Esophagus muscularis mucosa (tissue), 3 donors: ENCODE data around the gene OAS2.

Experiments used
- POLR2A ChIP-seq: fragments of 450-650 bp; IDR thresholded peaks from one replicate; pipeline ENCODE4 v1.6.1; 2017; ENCODE audit warnings: antibody characterized with exemption, moderate library complexity, mild to moderate bottlenecking, low read depth
- POLR2AphosphoS5 ChIP-seq, 2 donors: sonication (generic); formaldehyde crosslinking; IDR thresholded peaks; one replicate each; pipeline ENCODE4 v1.6.1; 2017; ENCODE audit warnings: antibody characterized with exemption in 2 of 2
- TF ChIP-seq, protein P1 (sequence below), 3 experiments: fragments of 200-600 bp in 2 of 3; fragments of 450-650 bp in 1 of 3; sonication (generic) in 2 of 3; IDR thresholded peaks; one replicate each; pipeline ENCODE4 v1.5.1; 2017 to 2019; ENCODE audit warnings: antibody characterized with exemption in 3 of 3, mild to moderate bottlenecking in 2 of 3, moderate library complexity in 1 of 3

DNA sequence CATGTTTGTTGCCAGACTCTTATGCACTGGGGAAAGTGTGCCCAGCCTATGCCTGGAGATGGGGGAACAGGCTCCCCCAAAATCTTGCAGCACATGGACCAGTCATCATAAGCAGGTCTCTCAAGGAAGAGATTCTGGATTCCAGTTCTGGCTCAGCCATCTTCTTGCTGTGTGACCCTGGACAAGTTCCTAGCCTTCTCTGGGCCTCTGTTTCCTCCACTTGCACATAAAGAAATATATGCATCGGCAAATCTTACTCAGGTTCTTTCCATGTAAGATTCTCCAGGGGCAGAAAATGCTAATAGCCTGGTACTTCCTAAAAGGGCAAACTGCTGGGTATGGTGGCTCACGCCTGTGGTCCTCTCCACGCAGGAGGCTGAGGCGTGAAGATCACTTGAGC is 32.8 kb upstream of the OAS2 start:
- TF ChIP-seq, protein P1, sequence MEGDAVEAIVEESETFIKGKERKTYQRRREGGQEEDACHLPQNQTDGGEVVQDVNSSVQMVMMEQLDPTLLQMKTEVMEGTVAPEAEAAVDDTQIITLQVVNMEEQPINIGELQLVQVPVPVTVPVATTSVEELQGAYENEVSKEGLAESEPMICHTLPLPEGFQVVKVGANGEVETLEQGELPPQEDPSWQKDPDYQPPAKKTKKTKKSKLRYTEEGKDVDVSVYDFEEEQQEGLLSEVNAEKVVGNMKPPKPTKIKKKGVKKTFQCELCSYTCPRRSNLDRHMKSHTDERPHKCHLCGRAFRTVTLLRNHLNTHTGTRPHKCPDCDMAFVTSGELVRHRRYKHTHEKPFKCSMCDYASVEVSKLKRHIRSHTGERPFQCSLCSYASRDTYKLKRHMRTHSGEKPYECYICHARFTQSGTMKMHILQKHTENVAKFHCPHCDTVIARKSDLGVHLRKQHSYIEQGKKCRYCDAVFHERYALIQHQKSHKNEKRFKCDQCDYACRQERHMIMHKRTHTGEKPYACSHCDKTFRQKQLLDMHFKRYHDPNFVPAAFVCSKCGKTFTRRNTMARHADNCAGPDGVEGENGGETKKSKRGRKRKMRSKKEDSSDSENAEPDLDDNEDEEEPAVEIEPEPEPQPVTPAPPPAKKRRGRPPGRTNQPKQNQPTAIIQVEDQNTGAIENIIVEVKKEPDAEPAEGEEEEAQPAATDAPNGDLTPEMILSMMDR (IDR thresholded peaks at IDR 0.05) = no peak
- no peak for TF ChIP-seq POLR2AphosphoS5 (IDR thresholded peaks at IDR 0.05)
- TF ChIP-seq POLR2A = no peak
